Stimulated activated CD8-positive, alpha-beta memory T cell treated with anti-CD3 and anti-CD28 coated beads, Interleukin-12 subunit alpha, Interleukin-12 subunit beta, amount 100 ng/mL, for 4 hours (primary cell): Measurements from ENCODE around the gene TEX10.
"Not testable (repeated sequence)": the region's sequence is repeated elsewhere in the genome, so short reads cannot be mapped to it uniquely, and the experiment has no call there.

Source experiments
- DNase-seq: peaks from one replicate; pipeline ENCODE4 v3.0.0-alpha.2; 2020; ENCODE audit warnings: low read depth

TEX10 gene

DNA sequence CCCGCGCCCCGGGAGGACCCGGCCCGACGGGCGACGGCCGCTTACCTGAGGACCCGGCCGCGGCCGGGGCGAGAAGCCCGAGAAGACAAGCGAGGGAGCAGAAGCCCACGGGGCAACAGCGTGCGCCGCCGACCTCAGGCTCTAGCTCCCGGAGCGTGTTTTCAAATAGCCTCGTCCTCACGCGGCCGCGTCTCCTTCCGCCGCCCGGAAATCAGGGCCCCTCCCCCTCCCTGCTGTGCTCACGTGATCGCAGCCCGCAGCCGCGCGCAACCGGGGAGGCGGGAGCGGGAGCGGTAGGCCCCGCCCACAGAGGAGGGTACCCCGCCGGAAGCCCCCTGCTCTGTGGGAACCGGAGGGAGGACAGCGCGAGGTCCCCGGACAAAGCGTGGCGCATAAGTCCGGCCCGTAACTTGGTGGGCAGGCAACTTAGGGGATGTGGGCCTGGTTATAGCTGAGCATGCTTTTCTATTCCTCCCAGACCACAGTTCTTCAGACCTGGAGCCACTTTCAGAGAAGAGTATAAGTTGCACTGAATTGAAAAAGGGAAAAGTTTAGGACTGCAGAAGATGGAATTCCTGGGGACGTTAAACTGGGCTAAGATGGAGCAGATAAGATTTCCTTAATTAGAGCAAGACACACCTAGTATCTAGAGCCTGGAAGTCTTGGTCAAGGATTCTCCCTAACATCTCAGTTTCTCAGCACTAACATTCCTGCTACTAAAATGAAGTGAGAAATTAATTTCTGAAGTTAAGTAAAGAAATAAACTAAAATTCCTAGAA, at the start of gene TEX10:
TSS of gene TEX10 (minus strand) at position 216 of the 779 bp plus-strand sequence. CDS start 3,579 bp downstream, outside the sequence.
- peak; percentile 82 for DNase-seq

DNA sequence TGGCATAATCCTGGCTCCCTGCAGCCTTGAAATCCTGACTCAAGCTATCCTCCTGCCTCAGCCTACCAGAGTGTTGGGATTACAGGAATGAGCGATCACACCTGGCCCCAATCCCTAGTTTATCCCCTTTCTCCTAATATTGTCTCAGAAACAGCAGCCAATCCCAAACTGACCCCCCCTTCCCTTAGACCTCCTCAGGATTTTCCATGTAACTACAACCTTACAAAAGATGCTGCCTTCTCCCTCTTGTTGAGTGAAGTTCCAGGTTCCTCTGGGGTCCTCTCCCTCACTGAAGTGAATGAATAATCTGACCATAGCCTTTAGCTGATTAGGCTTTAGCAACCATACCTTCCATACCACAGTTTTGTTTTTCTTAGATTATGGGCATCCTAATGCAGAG, 48.3 kb upstream of the TEX10 start:
- DNase-seq: no peak

DNA sequence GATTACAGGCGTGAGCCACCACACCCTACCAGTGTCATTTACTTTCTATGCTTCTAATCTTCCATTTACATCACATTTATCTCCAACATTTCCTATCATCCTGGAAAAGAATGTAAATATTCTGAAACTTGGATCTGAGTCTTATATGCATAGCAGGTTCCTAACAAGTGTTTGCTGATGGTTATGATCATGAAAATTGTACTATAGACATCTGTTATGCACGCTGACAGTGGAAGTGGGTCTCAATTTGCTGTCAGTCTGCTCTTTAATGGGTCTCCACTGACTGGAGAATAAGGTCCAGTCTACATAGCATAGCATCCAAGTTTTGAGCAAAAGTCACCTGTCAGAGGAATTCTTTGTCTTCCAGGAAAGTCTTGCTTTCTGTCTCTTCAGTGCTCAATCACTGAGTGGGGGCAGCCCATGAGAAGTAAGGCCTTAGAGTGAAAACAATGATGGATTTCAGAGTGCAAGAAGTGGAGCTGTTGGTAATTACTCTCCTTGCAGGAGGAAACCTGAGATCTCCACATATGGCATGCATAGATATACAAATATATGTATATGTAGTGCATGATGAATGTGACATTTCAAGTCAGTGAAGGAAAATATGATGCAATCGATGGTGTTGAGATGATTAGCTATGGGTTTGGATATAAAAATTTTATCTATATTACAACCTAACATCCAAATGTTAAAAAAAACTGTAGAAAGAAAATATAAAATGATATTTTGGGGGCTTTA, 45.0 kb upstream of the TEX10 start:
- no peak for DNase-seq

DNA sequence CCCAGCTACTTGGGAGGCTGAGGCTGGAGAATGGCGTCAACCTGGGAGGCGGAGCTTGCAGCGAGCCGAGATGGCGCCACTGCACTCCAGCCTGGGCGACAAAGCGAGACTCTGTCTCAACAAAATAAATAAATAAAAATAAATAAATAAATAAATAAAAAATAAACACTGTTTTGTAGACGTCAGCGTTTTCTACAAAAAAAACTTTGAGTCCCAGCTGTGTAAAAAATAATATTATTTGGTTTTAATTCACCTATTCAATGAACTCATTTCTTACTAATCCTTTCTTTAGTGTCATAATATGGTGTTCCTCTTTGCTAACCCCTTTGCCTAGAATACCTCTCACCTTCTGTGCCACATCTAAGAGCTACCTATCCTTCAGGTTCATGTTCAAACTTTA, 44.0 kb upstream of the TEX10 start:
- no peak for DNase-seq

DNA sequence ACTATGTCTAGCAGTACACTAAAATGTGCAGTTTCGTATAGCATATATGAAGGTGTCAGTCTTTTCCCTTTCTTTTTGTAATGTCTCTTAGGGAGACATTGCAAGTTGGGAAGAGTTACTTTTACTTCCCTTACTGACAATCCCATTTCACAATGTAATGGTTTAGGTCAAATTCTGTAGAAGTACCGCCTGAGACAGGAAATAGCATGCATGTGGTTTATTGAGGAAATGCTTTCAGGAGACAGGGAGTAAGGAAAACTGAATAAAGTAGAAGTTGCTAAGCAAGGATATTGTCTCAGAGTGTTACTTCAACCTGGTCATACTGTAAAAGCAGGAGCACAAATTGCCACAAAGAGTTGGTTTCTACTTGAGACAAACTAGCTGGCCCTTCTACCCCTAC, 42.1 kb upstream of the TEX10 start:
- no peak for DNase-seq

DNA sequence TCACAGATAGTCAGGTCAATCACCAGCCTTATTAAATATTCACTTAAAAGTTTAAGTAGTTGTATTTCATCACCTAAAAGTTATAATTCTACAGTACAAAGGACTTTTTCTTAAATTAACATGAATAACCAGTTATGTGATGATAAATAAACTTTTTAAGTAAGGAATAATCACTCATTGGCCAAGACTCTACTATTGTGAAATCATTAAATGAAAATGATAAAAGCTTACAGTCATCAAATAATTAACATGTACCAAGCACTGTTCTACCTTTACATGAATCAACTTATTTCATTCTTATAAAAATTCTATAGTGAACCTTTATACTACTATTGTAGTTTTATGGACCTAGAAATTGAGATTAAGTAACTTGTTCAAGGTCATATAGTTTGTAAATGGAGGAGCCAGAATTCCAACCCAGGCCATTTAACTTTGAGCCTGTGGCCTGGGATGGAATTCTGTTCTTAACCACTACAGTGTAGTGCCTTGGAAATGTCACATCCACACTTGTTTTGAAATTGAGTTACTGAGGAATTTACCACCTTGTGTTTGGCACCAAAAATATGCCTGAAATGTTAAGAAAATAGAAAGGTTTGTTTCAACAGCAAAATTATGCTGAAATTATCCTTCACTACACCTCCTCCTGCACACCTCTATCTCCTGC, 41.4 kb upstream of the TEX10 start:
- DNase-seq: no peak

DNA sequence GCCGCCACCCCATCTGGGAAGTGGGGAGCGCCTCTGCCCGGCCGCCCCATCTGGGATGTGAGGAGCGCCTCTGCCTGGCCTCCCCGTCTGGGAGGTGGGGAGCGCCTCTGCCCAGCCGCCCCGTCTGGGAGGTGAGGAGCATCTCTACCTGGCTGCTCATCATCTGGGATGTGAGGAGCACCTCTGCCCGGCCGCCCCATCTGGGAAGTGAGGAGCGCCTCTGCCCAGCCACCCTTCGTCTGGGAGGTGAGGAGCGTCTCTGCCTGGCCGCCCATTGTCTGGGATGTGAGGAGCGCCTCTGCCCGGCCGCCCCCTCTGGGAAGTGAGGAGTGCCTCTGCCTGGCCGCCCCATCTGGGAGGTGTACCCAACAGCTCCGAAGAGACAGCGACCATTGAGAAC, 40.2 kb upstream of the TEX10 start:
- not testable (repeated sequence) for DNase-seq

DNA sequence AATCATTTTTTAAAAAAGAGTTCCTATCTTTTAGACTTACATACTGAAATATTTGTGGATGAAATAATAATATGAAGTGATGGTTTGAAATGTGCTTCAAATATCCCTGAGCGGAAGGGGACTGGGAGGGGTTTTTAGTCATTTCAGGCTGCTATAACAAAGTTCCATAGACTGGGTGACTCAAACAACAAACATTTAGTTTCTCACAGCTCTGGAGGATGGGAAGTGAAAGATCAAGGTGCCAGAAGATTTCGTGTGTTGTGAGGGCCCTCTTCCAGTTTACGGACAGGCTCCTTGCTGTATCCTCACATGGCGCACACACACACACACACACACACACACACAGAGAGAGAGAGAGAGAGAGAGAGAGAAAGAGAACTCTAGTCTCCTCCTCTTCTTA, 27.1 kb upstream of the TEX10 start:
- no peak for DNase-seq

DNA sequence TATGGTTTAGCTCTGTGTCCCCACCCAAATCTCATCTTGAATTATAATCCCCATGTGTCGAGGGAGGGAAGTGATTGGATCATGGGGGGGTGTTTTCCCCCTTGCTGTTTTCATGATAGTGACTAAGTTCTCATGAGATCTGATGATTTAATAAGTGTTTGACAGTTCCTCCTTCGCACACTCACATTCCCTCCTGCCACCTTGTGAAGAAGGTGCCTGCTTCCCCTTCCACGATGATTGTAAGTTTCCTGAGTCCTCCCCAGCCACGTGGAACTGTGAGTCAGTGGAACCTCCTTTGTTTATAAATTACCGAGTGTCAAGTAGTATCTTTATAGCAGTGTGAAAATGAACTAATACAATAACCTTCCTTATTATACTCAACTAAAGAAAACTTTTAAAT, 24.3 kb upstream of the TEX10 start:
- DNase-seq: no peak

DNA sequence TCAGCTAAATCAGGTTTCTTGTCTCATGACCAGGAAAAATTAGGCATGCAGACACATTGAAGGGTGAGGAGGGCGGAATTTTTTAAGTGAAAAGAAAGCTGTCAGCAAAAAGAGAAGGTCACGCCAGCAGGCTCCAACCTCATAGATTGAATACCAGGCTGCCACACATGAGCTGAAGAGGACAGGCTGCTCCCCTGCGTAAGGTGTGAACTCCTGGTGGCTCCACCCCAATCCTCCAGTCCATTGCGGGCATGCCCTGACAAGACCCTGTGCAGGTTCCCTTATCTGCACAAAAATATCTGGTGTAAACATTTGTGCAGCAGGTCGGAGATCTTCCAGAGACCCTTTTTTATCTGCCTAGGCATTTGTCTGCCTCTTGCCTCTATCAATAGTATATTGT, 22.9 kb upstream of the TEX10 start:
- DNase-seq: no peak

DNA sequence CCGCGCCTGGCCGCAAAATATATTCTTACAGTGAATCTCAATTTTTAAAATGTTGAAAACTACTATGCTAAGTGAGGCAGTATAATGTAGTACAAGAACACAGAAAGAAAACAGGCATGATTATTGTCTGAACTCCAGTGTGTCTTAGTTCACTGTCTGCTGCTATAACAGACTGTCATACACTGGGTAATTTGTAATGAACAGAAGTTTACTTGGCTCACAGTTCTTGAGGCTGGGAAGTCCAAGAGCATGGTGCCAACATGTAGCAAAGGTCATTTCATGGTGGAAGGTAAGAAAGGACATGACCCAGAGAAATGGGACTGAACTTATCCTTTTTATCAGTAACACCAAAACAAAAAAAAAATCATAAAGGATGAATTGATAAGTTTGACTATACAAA, 19.9 kb upstream of the TEX10 start:
- no peak for DNase-seq

DNA sequence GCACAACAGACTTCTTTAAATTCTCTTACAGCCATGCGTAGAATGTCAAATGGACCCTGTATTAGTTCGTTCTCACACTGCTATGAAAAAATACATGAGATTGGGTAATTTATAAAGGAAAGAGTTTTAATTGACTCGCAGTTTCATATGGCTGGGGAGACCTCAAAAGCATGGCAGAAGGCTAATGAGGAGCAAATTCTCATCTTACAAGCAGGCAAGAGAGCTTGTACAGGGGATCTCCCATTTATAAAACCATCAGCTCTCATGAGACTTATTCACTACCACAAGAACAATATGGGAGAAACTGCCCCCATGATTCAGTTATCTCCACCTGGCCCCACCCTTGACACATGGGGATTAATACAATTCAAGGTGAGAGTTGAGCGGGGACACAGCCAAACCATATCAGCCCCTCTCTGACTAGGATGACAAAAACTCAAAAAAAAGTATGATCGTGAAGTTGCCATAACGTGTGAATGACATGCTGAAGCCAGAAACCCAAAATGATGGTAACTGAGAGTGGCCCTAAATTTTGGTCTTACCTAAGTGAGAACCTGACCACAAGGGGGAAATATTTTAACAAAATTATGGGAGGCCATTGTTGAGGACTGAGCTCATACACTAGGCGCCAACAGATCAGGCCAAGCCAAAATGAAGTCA, 17.5 kb upstream of the TEX10 start:
- DNase-seq: no peak

DNA sequence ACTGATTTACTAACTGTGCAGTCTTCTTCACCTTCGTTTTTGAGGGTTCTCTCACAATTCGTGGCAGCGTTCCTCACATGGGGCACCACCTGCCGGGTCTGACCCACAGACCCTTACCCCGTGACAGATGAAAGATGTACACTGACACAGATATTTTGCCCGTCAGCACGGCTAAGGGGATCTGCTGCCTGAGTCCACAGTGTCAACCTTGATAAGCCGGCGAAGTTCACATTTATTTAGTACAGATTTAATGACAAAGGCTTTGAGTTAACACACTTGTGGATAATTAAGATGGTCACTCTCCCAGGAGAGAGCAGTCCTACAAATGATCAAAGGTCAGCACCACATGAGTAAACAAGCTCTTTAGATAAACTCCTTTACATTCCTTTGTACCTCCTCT, 15.9 kb upstream of the TEX10 start:
- no peak for DNase-seq

DNA sequence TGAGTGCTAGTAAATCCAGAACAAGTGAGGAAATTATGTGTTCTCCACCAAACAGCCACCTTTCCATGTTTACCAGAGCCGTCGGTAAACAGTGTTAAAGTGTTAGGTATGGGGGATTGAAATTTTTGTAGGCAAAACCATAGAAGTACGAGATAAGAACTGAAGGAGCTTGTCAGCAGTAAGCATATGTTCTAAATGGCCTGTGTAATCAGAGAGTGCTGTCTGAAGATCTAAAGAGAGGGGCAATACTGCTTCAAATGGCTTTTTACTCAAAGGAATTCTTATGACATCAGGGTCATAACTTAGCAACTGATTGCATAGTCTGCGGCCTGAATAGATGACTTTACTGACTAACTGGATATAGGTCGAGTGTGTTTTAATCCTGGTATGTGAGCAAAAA, 13.4 kb upstream of the TEX10 start:
- DNase-seq: no peak

DNA sequence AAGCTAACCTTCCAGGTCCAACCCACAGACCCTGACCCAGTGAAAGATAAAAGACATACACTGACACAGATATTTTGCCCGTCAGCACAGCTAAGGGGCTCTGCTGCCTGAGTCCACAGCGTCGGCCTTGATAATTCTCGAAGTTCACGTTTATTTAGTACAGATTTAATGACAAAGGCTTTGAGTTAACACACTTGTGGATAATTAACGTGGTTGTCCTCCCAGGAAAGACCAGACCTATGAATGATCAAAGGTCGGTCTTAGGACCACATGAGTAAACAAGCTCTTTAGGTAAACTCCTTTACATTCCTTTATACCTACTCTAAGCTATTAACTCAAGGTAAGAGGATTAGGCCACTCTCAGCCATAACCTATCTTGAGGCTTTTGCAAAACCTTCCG, 11.3 kb upstream of the TEX10 start:
- no peak for DNase-seq

DNA sequence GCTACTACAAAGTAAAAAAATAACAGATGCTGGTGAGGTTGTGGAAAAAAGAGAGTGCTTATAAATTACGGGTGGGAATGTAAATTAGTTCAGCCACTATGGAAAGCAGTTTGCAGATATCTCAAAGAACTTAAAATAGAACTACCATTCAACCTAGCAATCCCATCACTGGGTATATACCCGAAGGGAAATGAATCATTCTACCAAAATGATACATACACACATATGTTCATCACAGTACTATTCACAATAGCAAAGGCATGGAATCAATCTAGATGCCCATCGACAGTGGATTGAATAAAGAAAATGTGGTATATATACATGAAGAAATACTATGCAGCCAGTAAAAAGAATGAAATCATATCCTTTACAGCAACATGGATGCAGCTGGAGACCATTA, 6.3 kb upstream of the TEX10 start:
- no peak for DNase-seq

DNA sequence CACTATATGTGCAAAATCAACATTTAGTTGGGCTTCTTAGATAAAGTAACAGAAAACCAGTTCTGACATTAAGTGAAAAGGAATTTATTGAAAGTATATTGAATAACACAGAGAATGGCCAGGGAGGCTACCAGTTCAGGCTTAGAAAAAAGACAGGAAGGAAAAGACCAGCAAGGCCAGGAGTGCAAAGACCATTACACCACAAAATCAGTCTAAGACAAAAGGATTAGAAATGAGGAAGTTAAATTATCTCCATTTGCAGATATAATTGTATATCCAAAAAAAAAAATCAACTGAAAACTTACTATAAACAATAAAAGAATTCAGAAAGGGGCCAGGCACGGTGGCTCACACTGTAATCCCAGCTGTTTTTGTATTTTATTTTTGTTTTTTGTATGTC, 4.8 kb upstream of the TEX10 start:
- DNase-seq: no peak

DNA sequence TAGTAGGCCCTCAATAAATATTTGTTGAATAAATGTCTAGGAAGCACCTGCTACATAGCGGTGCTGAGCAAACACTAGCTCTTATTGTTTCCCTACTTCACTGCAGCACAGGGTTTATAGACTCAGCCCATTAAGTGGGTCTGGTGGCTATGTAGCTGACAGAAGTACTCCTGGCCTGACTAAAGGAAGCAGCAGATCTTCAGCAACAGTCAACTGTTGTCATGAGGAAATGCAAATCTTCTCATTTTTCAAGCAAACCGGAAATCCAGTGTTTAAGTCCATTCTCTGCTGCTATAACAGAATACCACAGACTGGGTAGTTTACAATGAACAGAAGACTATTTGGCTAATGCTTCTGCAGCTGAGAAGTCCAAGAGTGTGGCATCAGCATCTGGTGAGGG, 2.8 kb upstream of the TEX10 start:
- no peak for DNase-seq

DNA sequence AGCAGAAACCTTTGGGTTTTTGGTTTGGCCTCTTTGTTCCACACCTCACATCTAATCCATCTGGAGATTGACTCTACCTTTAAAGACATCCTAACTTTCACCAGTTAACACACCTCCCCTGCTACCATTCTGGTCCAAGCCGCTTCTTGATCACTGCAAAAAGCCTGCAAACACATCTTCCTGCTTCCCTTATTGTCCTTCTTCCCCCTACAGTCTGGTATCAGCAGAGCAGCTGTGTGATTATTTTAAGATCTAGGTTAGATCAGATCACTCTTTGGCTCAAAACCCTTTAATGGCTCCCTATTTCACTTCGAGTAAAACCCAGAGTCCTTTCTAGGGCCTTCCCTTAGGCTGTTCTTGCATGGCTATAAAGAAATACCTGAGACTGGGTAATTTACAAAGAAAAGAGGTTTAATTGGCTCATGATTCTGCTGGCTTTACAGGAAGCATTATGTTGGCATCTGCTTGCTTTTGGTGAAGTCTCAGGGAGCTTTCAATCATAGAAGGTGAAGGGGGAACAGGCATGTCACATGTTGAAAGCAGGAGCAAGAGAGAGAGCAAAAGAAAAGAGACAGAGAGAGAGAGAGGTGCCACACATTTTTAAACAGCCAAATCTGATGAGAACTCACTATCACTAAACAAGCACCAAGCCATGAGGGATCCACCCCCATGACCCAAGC, 1.5 kb upstream of the TEX10 start:
- DNase-seq: no peak

DNA sequence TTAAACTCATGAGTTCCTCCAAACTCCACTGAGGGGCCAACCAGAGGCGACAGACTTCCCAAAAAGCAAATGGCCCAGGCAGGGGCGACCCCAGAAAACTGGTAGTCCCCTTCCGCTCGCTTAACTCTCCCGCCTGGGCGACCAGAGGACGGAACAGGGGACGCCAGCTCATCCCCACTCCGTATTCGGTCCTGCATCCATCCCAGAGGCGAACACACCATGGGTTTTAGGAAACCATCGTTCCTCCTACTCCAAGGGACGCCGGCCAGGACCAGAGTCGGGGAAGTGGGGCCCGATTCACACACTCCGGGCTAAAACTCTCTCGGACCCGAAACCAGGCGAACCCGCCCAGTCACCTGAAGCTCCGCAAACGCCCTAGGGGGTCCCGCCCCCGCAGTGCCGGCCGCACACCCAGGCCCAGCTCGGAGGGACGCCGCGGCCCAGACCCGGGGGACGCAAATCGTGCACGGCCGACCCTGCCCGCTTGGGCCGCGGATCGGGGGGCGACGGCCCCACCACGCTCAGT, 478 bp downstream of the TEX10 start:
- DNase-seq: no peak

DNA sequence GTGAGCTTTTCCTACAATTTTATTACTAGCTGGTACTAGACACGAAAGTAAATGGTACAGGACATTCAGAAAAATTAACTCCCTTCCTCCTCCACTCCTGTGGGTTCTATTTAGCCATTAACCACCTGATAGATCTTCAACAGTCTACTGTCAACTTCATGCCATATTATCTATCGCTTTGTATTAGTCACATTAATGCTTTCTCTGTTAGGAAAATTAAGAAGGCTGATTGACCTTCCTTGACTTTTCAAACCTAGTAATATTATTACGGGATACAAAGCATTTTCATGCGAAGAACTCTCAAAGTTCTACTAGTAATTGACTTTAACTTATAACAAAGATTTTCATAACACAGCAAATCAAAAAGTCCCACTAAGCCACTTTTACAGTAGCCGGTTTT, 1.2 kb downstream of the TEX10 start:
- no peak for DNase-seq

DNA sequence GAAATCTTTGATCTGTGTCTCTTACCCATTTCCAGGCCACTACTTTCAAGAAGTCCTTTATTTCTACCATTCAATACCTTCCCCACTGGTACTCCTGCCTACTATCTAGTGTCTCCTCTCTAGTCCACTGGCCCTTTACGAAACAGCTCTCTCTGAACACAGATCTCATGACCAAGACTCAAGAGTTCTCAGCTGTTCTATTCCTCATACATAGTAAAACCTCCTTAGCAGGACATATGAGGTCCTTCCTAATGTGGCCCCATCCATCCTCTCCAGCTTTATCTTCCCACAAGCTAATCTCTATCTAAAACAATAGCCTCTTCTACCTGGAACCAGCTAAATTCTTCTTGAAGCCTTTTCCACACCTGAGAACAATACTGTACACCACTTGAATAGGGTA, 2.6 kb downstream of the TEX10 start:
- DNase-seq: no peak
